Measurements from ENCODE around the gene SLITRK4.

SLITRK4 gene

DNA sequence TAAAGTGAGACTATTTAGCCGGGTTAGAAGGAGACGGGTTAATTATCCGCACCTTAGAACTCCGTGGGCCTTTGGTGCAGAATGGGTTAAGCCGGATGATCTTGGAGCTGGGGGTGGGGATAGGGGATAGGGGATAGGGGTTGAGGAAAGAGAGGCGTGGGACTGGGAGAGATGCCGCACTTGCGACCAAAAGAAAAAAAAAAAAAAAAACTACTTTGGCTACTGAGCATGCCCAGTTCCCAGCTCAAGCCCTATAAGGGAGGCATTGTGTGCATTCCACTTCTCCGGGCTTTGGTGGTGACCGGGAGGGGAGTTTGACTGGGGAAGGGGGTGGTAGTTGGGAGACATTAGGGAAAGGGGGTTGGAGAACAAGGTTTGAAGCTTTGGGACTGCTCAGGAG lies at the start of gene SLITRK4:
Gene SLITRK4 (minus strand): TSS at position 187 of the 400 bp plus-strand sequence. CDS start 4,993 bp downstream, outside the sequence.
- DNase-seq (ENCODE audit: low read depth): no peak

DNA sequence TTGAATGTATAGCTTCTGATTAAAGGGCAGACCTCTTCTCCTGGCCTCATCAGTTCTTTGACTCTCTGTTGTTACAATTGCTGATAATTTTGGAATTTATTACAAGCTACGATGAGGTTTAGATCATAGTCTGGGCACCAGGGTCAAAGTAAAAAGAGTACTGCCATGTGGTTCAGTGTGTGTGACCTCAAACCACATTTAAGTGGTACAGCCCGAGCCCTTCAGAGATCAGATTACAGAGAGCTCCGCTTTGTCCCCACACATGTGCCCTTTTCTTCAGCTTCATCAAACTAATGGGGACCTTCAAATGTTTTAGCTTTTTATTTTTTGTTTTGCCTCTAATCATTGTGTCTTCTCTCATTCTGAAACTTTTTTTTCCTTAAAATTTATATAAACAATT lies 47.6 kb upstream of the SLITRK4 start:
- no peak for DNase-seq (ENCODE audit: low read depth)

DNA sequence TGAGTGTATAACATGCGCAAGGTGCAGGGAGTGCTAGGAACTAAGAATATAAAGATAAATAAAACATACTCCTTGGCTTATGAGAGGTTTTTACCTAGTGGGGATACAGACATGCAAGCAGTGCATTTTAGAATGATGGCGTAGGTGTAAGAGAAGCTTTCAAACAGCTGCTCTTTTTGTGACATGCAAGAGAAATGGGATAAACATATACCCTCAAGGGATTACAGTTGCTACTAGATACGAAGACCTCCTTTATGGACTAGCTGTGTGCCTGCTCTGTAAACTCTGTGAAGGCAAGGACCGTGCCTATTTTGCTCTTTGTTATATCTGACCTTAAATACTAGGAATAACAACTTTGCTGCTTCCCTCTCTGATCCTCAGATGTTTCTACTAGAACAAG lies 39.0 kb upstream of the SLITRK4 start:
- DNase-seq (ENCODE audit: low read depth): no peak

DNA sequence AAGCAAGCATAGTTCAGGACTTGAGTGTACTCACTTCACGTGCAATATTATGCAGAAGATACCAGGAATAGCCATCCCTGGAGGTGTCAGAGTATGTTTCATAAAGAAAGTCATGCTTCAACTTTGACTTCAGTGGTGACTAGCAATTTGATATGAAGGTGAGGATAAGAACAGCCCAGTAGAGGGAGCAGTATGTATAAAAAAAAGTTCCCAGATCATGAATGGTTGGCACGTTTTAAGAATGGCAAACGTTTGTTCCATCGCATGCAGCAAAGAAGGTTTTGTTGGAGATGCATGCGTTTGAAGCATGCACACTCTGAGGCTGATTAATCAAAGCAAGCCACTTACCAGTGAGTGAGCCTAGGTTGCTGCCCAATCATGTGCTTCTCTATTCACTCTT lies 33.5 kb upstream of the SLITRK4 start:
- no peak for DNase-seq (ENCODE audit: low read depth)

DNA sequence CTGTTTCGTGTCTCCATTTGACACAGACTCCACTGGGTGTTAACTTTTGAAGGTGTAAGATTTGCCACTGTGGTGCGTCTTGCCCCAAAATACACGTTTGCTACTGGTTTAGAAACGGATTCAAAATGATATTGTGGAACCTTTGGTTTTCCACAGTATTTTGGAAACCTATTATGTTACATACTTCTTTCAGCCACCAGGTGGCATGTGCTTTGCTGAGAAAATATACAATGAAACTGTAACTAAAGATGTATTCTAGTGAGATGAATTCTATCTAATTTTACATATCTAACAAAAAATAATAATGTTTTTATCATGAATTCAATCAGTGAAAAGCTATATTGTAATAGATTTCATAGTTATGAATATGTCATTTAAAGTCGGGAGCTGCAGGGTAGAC lies 28.4 kb upstream of the SLITRK4 start:
- DNase-seq (ENCODE audit: low read depth): no peak

DNA sequence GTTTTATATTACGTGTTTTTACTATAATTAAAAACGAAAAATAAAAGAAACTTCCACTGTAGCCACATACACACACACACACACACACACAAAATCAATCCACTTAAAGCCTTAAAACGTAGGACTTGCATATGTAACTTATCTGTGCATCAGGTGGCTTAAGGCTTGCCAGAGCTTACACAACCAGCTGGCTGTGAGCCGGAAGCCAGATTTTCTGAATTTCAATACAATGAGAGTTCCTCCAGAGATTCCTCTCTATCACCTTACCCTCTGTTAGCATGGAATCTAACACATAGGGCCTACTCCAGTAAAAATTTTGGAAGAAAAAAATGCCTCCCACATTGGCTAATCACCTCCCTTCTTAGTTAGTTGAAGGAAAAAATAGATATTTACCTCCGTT lies 27.9 kb upstream of the SLITRK4 start:
- DNase-seq (ENCODE audit: low read depth): no peak

- DNase-seq (ENCODE audit: low read depth): no peak
Observed at GRCh38 chrX:143661286-143661685, 25.4 kb upstream of the SLITRK4 start.

DNA sequence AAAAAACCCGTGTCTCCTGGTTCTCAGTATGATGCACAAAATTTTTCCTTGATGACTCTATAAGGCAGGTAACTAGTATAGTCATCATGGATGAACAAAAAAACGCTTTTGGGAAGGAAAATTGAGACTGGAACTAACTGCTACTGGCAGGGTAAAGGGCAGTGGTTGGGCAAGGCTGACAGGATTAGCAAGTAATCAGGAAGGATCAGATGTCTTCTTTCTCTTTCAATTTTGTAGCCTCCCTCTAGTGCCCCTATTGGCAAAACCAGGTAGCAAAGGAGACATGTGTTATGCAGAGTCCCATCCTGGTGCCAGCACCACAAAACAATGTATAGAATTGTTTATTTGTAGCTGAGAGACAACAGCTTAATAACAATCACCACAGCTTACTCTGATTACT lies 12.8 kb upstream of the SLITRK4 start:
- DNase-seq (ENCODE audit: low read depth): no peak

- no peak for DNase-seq (ENCODE audit: low read depth)
Observed at GRCh38 chrX:143642426-143642825, 6.5 kb upstream of the SLITRK4 start.

DNA sequence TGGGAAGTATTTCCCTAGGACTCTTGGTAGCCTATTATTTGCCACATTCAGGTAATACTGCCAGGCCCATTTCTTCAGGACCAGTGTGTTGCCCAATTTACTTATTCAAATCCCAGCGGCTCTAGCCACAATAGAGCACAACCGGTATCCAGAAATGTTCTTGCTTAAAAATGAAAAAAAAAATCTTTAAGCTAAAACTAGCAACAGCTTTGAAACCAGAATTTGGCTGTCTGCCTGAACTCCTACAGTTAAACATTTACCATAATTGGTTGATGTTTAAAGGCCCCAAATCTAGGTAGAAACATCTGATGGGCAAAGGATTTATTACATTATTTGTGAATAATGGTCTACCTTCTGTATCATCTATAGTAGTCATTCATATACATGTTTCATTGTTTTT lies 930 bp upstream of the SLITRK4 start:
- no peak for DNase-seq (ENCODE audit: low read depth)

- DNase-seq (ENCODE audit: low read depth): no peak
Observed at GRCh38 chrX:143634663-143635455, 1.0 kb downstream of the SLITRK4 start.

GRCh38 chrX:143634309-143634662 lies 1.6 kb downstream of the SLITRK4 start:
- no peak for DNase-seq (ENCODE audit: low read depth)

GRCh38 chrX:143633461-143634308 lies 2.2 kb downstream of the SLITRK4 start:
- no peak for DNase-seq (ENCODE audit: low read depth)

GRCh38 chrX:143632625-143633410 lies 3.1 kb downstream of the SLITRK4 start:
- DNase-seq (ENCODE audit: low read depth): no peak

DNA sequence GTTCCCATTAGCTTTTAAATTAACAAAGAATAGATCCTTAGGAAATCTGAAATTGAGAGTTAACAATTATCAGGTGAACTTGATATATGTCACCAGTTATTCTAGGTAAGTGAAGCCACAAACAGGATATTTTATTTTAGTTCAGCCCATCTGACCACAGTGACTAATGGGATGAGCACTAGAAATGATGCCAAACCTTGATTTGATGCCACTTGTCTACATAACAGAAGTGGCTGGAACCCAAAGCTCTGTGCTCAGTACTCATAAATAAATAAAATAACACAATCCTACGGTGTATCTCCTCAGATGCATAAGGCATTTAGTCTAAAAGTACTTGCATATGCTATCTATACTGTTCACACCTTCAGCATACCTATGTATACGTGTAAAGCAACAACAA lies 12.2 kb downstream of the SLITRK4 start:
- no peak for DNase-seq (ENCODE audit: low read depth)

DNA sequence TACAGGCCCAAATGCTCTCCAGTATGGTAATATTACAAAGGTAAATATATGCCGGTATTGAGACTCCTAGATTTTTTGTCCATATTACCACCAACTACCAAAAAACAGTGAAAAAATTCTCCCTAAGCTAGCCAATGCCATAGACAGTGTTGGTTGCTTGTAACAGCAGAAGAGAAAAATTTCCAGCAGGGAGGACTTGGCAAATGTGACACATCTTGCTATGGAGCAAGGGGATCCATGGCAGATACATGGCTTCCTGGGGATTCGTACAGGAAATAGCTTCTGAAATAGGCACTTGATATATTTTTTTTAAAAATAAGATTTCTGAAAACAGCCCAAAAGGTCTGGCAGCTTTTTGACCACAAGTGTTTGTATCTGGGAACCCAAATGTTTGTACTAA lies 14.6 kb downstream of the SLITRK4 start:
- no peak for DNase-seq (ENCODE audit: low read depth)

DNA sequence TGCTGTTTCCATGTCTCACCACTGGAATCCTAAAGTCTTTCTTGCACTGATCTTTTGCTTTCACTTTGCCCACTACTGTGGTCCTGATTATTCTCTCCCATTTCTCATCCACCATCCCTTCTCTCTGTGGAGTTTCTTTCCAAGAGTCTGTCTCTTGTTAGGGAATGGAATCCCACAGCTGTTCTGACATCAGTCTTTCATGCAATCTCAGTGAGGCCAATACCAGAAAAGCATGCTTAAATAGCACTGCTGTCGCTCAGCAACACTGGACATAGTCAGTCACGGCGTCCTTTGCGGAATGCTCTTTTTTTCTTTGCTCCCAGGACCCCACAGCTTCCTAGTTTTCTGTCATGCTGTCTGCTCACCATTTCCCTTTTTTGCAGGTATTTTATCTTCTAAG lies 20.1 kb downstream of the SLITRK4 start:
- no peak for DNase-seq (ENCODE audit: low read depth)

GRCh38 chrX:143601809-143602208 lies 34.1 kb downstream of the SLITRK4 start:
- no peak for DNase-seq (ENCODE audit: low read depth)

GRCh38 chrX:143581240-143581639 lies 54.7 kb downstream of the SLITRK4 start:
- DNase-seq (ENCODE audit: low read depth): no peak

DNA sequence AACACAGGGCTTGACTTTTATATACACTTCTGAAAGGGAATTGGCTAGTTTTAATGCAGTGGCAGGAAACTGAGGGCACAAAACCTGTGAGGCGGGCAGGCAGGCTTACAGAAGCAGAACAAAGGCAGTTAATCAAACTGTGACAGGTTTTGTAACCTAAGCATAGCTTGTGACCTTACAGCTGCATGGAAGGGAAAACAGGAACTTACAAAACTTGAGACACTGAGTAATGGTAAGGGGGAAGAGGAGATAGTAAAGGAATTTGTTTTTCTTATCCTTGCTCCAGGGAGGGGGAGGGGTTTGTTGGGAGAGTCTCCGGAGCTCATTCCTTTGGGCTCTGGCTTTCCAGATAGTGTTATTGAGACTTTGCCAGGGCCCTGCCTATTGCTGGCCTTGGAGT lies 55.6 kb downstream of the SLITRK4 start:
- DNase-seq (ENCODE audit: low read depth): no peak

Data from activated T-helper 9 cell treated with anti-CD3 and anti-CD28 coated beads, Interleukin-2, amount 50 U/mL, for 16 hours (primary cell).